Lower lobe of right lung (tissue), 2 donors: ENCODE data around the gene PCDHGA7. TPM values are rescaled to one million over a fixed set of nuclear protein-coding genes. Genes with fewer than 3 reads are reported as not detected.
A peak's percentile ranks its signal among the peaks of the same experiment; 100 is the strongest.
"Not testable (repeated sequence)": the region's sequence is repeated elsewhere in the genome, so short reads cannot be mapped to it uniquely, and the experiment has no call there.

Experiments
- ATAC-seq, 2 donors: fragments of 200-7000 bp; cut with Tn5 transposase; one replicate each; pipeline ENCODE4 v1.9.1; 2020 to 2022; ENCODE audit warnings: mild to moderate bottlenecking in 2 of 2, moderate library complexity in 2 of 2
- DNase-seq: peaks from one replicate; pipeline ENCODE4 v3.0.0-alpha.2; 2020
- H3K27ac ChIP-seq: fragments of 200-600 bp; one replicate; pipeline ENCODE4 v1.8.0; 2022
- H3K27me3 ChIP-seq: fragments of 200-600 bp; one replicate; pipeline ENCODE4 v1.8.0; 2022; ENCODE audit warnings: low read depth
- H3K36me3 ChIP-seq: fragments of 200-600 bp; one replicate; pipeline ENCODE4 v1.8.0; 2022; ENCODE audit warnings: mild to moderate bottlenecking
- H3K4me1 ChIP-seq: fragments of 200-600 bp; one replicate; pipeline ENCODE4 v1.8.0; 2022
- H3K4me3 ChIP-seq: fragments of 200-600 bp; one replicate; pipeline ENCODE4 v1.8.0; 2022; ENCODE audit warnings: mild to moderate bottlenecking
- H3K9me3 ChIP-seq: fragments of 200-600 bp; one replicate; pipeline ENCODE4 v1.8.0; 2022
- intact Hi-C: fragments of 100-400 bp; cut with DNase I; formaldehyde crosslinking; loops from one replicate; pipeline ENCODE4 v1.11.0; 2022
- total RNA-seq: library from RNA; stranded (reverse); fragmentation: NEBNext Ultra II Directional; extraction: Animal tissue kit (Norgen Biotek cat#: 25700); gene quantifications from one replicate; pipeline ENCODE4 v1.2.1, GENCODE V29; 2021
- TF ChIP-seq, protein P1 (sequence below): fragments of 200-600 bp; IDR thresholded peaks from one replicate; pipeline ENCODE4 v1.8.0; 2022; ENCODE audit warnings: antibody characterized with exemption, mild to moderate bottlenecking
- donor health status: DM: no; HTN: yes; CAD: no; lungs with severe emphysema.

PCDHGA7 gene
- total RNA-seq, 1 donor from 2014 or later = 1.9 TPM

DNA sequence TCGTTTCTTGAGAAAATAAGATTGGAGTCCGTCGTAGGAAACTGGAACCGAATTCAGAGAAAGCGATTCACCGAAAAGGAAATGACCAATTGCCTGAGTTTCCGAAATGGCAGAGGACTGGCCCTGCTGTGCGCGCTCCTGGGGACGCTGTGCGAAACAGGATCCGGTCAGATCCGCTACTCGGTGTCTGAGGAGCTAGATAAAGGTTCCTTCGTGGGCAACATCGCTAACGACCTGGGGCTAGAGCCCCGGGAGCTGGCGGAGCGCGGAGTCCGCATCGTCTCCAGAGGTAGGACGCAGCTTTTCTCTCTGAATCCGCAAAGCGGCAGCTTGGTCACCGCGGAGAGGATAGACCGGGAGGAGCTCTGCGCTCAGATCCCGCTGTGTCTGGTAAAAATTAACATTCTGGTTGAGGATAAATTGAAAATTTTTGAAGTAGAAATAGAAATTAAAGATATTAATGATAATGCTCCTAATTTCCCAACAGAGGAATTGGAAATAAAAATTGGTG lies 38.5 kb upstream of the PCDHGA7 start:
- peaks cover 59% of the 10 kb centered on the region for H3K9me3 ChIP-seq
- no peak for DNase-seq
- ATAC-seq = no peak
- H3K36me3 ChIP-seq = no peaks in the 10 kb centered on the region
- TF ChIP-seq, protein P1, sequence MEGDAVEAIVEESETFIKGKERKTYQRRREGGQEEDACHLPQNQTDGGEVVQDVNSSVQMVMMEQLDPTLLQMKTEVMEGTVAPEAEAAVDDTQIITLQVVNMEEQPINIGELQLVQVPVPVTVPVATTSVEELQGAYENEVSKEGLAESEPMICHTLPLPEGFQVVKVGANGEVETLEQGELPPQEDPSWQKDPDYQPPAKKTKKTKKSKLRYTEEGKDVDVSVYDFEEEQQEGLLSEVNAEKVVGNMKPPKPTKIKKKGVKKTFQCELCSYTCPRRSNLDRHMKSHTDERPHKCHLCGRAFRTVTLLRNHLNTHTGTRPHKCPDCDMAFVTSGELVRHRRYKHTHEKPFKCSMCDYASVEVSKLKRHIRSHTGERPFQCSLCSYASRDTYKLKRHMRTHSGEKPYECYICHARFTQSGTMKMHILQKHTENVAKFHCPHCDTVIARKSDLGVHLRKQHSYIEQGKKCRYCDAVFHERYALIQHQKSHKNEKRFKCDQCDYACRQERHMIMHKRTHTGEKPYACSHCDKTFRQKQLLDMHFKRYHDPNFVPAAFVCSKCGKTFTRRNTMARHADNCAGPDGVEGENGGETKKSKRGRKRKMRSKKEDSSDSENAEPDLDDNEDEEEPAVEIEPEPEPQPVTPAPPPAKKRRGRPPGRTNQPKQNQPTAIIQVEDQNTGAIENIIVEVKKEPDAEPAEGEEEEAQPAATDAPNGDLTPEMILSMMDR = no peak
- intact Hi-C loops = no loop called here
- H3K27ac ChIP-seq = no peak overlapping the region
- H3K4me1 ChIP-seq = no peaks in the 10 kb centered on the region
- H3K27me3 ChIP-seq = peaks cover 6% of the 10 kb centered on the region
- peak overlapping the region; percentile 22 for H3K4me3 ChIP-seq

DNA sequence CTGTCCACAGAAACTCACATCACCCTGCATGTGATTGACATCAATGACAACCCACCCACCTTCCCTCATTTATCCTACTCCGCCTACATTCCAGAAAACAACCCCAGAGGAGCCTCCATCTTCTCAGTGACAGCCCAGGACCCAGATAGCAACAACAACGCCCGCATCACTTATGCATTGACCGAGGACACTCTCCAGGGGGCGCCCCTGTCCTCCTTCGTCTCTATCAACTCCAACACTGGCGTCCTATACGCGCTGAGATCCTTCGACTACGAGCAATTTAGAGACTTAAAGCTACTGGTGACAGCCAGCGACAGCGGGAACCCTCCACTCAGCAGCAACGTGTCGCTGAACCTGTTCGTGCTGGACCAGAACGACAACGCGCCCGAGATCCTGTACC lies 37.2 kb upstream of the PCDHGA7 start:
- intact Hi-C loops = no loop called here
- H3K9me3 ChIP-seq = peaks cover 56% of the 10 kb centered on the region
- H3K27ac ChIP-seq = no peak overlapping the region
- ATAC-seq = no peak
- H3K27me3 ChIP-seq = peaks cover 7% of the 10 kb centered on the region
- H3K4me1 ChIP-seq = no peaks in the 10 kb centered on the region
- DNase-seq = no peak
- no peak overlapping the region for H3K4me3 ChIP-seq
- TF ChIP-seq, protein P1 = no peak
- H3K36me3 ChIP-seq = no peaks in the 10 kb centered on the region

DNA sequence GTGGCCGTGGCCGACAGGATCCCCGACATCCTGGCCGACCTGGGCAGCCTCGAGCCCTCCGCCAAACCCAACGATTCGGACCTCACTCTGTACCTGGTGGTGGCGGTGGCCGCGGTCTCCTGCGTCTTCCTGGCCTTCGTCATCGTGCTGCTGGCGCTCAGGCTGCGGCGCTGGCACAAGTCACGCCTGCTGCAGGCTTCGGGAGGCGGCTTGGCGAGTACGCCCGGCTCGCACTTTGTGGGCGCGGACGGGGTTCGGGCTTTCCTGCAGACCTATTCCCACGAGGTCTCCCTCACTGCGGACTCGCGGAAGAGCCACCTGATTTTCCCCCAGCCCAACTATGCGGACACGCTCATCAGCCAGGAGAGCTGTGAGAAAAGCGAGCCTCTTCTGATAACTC lies 36.5 kb upstream of the PCDHGA7 start:
- ATAC-seq = not testable (repeated sequence)

DNA sequence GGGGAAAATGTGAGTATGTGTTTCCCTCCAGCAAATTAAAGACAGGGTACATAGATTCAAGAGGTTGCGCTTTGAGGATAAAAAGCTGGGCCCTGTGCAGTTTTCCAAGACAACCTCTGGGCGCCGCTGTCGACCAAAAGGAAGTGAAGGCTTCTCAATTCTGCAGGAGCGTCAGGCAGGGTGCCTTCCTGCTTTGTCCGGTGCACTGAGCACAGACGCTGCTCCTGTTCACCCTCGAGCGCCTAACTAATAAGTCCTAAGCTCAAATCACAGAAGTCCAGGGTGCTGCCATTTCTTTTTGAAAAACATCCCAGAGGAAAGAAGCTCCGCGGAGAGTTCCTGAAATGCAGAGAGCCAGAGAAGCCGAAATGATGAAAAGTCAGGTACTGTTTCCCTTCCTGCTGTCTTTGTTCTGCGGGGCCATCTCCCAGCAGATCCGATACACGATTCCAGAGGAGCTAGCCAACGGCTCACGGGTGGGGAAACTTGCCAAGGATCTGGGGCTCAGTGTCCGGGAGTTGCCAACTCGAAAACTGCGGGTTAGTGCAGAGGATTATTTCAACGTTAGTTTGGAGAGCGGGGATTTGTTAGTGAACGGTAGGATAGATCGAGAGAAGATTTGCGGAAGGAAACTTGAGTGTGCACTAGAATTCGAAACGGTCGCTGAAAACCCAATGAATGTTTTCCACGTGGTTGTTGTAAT lies 32.5 kb upstream of the PCDHGA7 start, which contains the start of gene PCDHGB1:
Gene PCDHGB1, plus strand, starts transcription at position 183 of the 703 bp plus-strand sequence. Its CDS starts 162 bp downstream, at position 345.
- peak within 1 kb of the TSS; percentile 23 for H3K4me3 ChIP-seq
- H3K36me3 ChIP-seq = no peaks in the 10 kb centered on the region
- ATAC-seq = peak in 1 of 2 donors; percentile 44
- peaks cover 51% of the 10 kb centered on the region for H3K9me3 ChIP-seq
- H3K27ac ChIP-seq = no peak within 1 kb of the TSS
- TF ChIP-seq, protein P1 = peak; percentile 36
- H3K4me1 ChIP-seq = no peaks in the 10 kb centered on the region
- intact Hi-C loops = no loop called here
- DNase-seq = no peak
- peaks cover 22% of the 10 kb centered on the region for H3K27me3 ChIP-seq

More for the DNA sequence above, 36.5 kb upstream of the PCDHGA7 start:
- H3K27me3 ChIP-seq, H3K36me3 ChIP-seq, intact Hi-C loops, H3K4me3 ChIP-seq, H3K27ac ChIP-seq, H3K4me1 ChIP-seq, DNase-seq: not testable (repeated sequence)
- H3K9me3 ChIP-seq = peaks cover 58% of the 10 kb centered on the region

DNA sequence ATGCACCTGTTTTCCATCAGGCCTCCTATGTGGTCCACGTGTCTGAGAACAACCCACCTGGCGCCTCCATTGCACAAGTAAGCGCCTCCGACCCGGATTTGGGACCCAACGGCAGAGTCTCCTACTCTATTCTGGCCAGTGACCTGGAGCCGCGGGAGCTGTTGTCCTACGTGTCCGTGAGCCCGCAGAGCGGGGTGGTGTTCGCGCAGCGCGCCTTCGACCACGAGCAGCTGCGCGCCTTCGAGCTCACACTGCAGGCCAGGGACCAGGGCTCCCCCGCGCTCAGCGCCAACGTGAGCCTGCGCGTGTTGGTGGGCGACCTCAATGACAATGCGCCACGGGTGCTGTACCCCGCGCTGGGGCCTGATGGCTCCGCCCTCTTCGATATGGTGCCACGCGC lies 31.0 kb upstream of the PCDHGA7 start:
- DNase-seq = no peak
- peaks cover 57% of the 10 kb centered on the region for H3K9me3 ChIP-seq
- intact Hi-C loops = no loop called here
- H3K27me3 ChIP-seq = peaks cover 22% of the 10 kb centered on the region
- ATAC-seq = no peak
- H3K27ac ChIP-seq = no peak overlapping the region
- no peaks in the 10 kb centered on the region for H3K4me1 ChIP-seq
- no peaks in the 10 kb centered on the region for H3K36me3 ChIP-seq
- no peak overlapping the region for H3K4me3 ChIP-seq
- TF ChIP-seq, protein P1 = no peak

DNA sequence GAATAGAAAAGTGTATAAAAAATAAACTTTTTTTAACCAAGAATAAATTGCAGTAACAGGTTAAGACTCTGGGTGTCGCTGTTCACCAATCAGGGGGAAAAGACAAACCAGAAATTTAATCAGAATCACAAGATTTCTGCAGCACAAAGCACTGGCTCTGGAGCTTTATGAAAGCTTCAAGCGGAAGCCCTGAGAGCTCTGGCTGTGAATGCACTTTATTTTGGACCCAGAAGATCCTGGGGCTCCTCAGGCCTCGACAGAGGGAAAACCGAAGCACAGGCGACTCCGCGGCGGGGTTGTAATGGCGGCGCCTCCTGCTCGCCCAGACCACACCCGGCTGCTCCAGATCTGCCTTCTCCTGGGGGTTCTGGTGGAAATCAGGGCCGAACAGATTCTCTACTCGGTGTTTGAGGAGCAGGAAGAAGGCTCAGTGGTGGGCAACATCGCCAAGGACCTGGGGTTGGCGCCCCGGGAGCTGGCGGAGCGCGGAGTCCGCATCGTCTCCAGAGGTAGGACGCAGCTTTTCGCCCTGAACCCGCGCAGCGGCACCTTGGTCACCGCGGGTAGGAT lies 27.6 kb upstream of the PCDHGA7 start, which contains the start of gene PCDHGA4:
Gene PCDHGA4, plus strand, starts transcription at position 122 of the 570 bp plus-strand sequence. Its CDS starts 87 bp downstream, at position 209.
- Histone ChIP-seq H3K4me1 (no peaks in the 10 kb centered on the region), H3K4me3 (peak within 1 kb of the TSS; percentile 39), H3K27ac (no peak within 1 kb of the TSS), H3K9me3 (peaks cover 60% of the 10 kb centered on the region), H3K27me3 (peaks cover 18% of the 10 kb centered on the region), H3K36me3 (no peaks in the 10 kb centered on the region)
- no peak for DNase-seq
- no peak for ATAC-seq
- TF ChIP-seq, protein P1 = peak; percentile 40
- intact Hi-C loops = no loop called here
